ENCODE data around the gene RUNX2.

RUNX2 gene

DNA sequence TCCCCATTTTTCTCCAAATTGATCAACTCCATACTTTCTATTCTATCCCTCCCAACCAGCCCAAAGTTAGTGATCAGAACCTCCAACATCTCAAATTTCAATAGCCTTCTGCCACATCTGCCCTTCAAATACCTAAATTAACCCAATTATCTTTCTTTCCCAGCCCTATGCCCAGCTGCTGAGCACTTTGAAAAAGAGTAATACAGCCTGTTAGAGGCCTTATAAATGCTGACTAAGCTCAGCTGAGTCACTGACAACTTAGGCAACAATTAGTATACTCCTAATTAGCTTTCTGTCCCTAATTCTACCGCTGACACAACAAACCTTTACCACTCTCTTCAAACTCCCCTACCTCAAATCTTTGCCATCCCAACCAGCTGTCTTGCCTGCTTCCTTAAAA lies 23.5 kb downstream of the RUNX2 start:
- Histone ChIP-seq H3K4me3 (ENCODE audit: low read length) (no peak overlapping the region), H3K27me3 (ENCODE audit: insufficient read depth, low read length) (no peaks in the 10 kb centered on the region), H3K27ac (ENCODE audit: low read depth, low read length) (no peak overlapping the region), H3K9ac (ENCODE audit: low read depth, low read length) (no peak overlapping the region), H3K9me3 (ENCODE audit: insufficient read depth, low read depth, low read length) (no peaks in the 10 kb centered on the region), H3K4me1 (ENCODE audit: insufficient read depth, low read length) (peaks cover 10% of the 10 kb centered on the region; the same call in 1 of the 2 replicates), H3K36me3 (ENCODE audit: insufficient read depth, low read length) (no peaks in the 10 kb centered on the region)
- WGBS = 92% methylated on average over 1 of the region's 1 CpG

GRCh38 chr6:45353654-45354053 lies 25.5 kb downstream of the RUNX2 start:
- peaks cover 10% of the 10 kb centered on the region; the same call in 1 of the 2 replicates for H3K4me1 ChIP-seq (ENCODE audit: insufficient read depth, low read length)
- H3K4me3 ChIP-seq (ENCODE audit: low read length) = no peak overlapping the region
- no peaks in the 10 kb centered on the region for H3K27me3 ChIP-seq (ENCODE audit: insufficient read depth, low read length)
- H3K27ac ChIP-seq (ENCODE audit: low read depth, low read length) = no peak overlapping the region
- no peaks in the 10 kb centered on the region for H3K9me3 ChIP-seq (ENCODE audit: insufficient read depth, low read depth, low read length)
- H3K36me3 ChIP-seq (ENCODE audit: insufficient read depth, low read length) = peaks cover 6% of the 10 kb centered on the region; the same call in 1 of the 2 replicates
- WGBS = no CpG with 5 or more reads among the region's 2 CpGs
- no peak overlapping the region for H3K9ac ChIP-seq (ENCODE audit: low read depth, low read length)

GRCh38 chr6:45364466-45364865 lies 36.3 kb downstream of the RUNX2 start:
- Histone ChIP-seq H3K4me3 (ENCODE audit: low read length) (no peak overlapping the region), H3K4me1 (ENCODE audit: insufficient read depth, low read length) (no peaks in the 10 kb centered on the region; the same call in 1 of the 2 replicates), H3K27ac (ENCODE audit: low read depth, low read length) (no peak overlapping the region), H3K27me3 (ENCODE audit: insufficient read depth, low read length) (no peaks in the 10 kb centered on the region), H3K36me3 (ENCODE audit: insufficient read depth, low read length) (peaks cover 7% of the 10 kb centered on the region; the same call in 1 of the 2 replicates), H3K9ac (ENCODE audit: low read depth, low read length) (no peak overlapping the region), H3K9me3 (ENCODE audit: insufficient read depth, low read depth, low read length) (no peaks in the 10 kb centered on the region)

DNA sequence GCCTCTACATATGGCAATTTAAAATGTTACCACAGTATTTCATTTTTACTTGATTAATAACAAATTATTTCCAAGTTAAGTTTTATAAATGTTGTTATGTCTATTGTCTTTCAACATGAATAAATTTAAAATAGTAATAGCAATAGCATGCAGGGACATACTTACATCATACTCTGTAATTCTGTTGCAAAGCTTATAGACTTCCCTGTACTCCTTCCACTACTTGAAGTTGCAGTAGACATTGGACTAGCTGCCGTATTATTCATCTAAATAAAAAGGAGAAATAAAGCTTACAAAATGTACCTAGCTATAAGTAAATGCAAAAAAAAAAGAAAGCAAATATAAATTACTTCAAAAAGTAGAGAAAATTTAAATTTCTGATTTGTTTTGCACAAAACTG lies 36.9 kb downstream of the RUNX2 start:
- H3K27me3 ChIP-seq (ENCODE audit: insufficient read depth, low read length) = no peaks in the 10 kb centered on the region
- no CpG with 5 or more reads among the region's 1 CpG for WGBS
- H3K36me3 ChIP-seq (ENCODE audit: insufficient read depth, low read length) = peaks cover 6% of the 10 kb centered on the region; the same call in 1 of the 2 replicates

GRCh38 chr6:45366534-45366933 lies 38.4 kb downstream of the RUNX2 start:
- Histone ChIP-seq H3K27me3 (ENCODE audit: insufficient read depth, low read length) (no peaks in the 10 kb centered on the region), H3K27ac (ENCODE audit: low read depth, low read length) (no peak overlapping the region), H3K4me1 (ENCODE audit: insufficient read depth, low read length) (no peaks in the 10 kb centered on the region; the same call in 1 of the 2 replicates), H3K9ac (ENCODE audit: low read depth, low read length) (no peak overlapping the region), H3K9me3 (ENCODE audit: insufficient read depth, low read depth, low read length) (no peaks in the 10 kb centered on the region), H3K4me3 (ENCODE audit: low read length) (no peak overlapping the region), H3K36me3 (ENCODE audit: insufficient read depth, low read length) (no peaks in the 10 kb centered on the region)
- WGBS = 95% methylated on average over 1 of the region's 1 CpG

More for the DNA sequence above, 36.9 kb downstream of the RUNX2 start:
- no peak overlapping the region for H3K4me3 ChIP-seq (ENCODE audit: low read length)
- no peak overlapping the region for H3K9ac ChIP-seq (ENCODE audit: low read depth, low read length)
- no peaks in the 10 kb centered on the region for H3K9me3 ChIP-seq (ENCODE audit: insufficient read depth, low read depth, low read length)
- H3K27ac ChIP-seq (ENCODE audit: low read depth, low read length) = no peak overlapping the region
- no peaks in the 10 kb centered on the region; the same call in 1 of the 2 replicates for H3K4me1 ChIP-seq (ENCODE audit: insufficient read depth, low read length)

DNA sequence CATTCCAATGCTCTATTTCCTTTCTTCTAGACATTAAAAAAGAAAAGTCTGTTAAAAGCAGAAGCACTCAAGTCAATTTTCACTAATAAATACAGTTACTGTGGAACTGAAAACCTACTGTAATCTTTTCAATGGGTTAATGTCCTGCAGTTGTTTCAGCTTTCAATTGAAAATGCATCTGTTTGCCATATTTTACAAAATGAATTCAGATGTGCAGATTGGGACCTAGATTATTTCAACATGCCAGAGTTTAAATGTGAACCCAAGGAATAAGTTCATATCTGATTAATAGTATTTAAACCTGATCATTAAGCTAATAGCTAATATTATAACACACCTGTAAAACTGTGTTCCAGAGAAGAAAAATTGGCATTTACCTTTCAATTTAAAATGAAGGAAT lies 39.9 kb downstream of the RUNX2 start:
- H3K9me3 ChIP-seq (ENCODE audit: insufficient read depth, low read depth, low read length) = no peaks in the 10 kb centered on the region
- H3K4me1 ChIP-seq (ENCODE audit: insufficient read depth, low read length) = no peaks in the 10 kb centered on the region; the same call in 1 of the 2 replicates
- H3K36me3 ChIP-seq (ENCODE audit: insufficient read depth, low read length) = no peaks in the 10 kb centered on the region
- H3K27ac ChIP-seq (ENCODE audit: low read depth, low read length) = no peak overlapping the region
- H3K4me3 ChIP-seq (ENCODE audit: low read length) = no peak overlapping the region
- H3K9ac ChIP-seq (ENCODE audit: low read depth, low read length) = no peak overlapping the region
- H3K27me3 ChIP-seq (ENCODE audit: insufficient read depth, low read length) = no peaks in the 10 kb centered on the region

- Histone ChIP-seq H3K36me3 (ENCODE audit: insufficient read depth, low read length) (no peaks in the 10 kb centered on the region), H3K4me3 (ENCODE audit: low read length) (no peak overlapping the region), H3K9me3 (ENCODE audit: insufficient read depth, low read depth, low read length) (no peaks in the 10 kb centered on the region), H3K9ac (ENCODE audit: low read depth, low read length) (no peak overlapping the region), H3K4me1 (ENCODE audit: insufficient read depth, low read length) (no peaks in the 10 kb centered on the region; the same call in 1 of the 2 replicates), H3K27me3 (ENCODE audit: insufficient read depth, low read length) (no peaks in the 10 kb centered on the region), H3K27ac (ENCODE audit: low read depth, low read length) (no peak overlapping the region)
- 95% methylated on average over 1 of the region's 1 CpG for WGBS
Measured at GRCh38 chr6:45369870-45370269, 41.7 kb downstream of the RUNX2 start.

- Histone ChIP-seq H3K9me3 (ENCODE audit: insufficient read depth, low read depth, low read length) (no peaks in the 10 kb centered on the region), H3K9ac (ENCODE audit: low read depth, low read length) (no peak overlapping the region), H3K36me3 (ENCODE audit: insufficient read depth, low read length) (no peaks in the 10 kb centered on the region), H3K4me3 (ENCODE audit: low read length) (no peak overlapping the region), H3K27ac (ENCODE audit: low read depth, low read length) (no peak overlapping the region), H3K27me3 (ENCODE audit: insufficient read depth, low read length) (no peaks in the 10 kb centered on the region), H3K4me1 (ENCODE audit: insufficient read depth, low read length) (peaks cover 11% of the 10 kb centered on the region; the same call in 1 of the 2 replicates)
- 91% methylated on average over 2 of the region's 3 CpGs for WGBS
Measured at GRCh38 chr6:45371924-45372573, 43.9 kb downstream of the RUNX2 start.

DNA sequence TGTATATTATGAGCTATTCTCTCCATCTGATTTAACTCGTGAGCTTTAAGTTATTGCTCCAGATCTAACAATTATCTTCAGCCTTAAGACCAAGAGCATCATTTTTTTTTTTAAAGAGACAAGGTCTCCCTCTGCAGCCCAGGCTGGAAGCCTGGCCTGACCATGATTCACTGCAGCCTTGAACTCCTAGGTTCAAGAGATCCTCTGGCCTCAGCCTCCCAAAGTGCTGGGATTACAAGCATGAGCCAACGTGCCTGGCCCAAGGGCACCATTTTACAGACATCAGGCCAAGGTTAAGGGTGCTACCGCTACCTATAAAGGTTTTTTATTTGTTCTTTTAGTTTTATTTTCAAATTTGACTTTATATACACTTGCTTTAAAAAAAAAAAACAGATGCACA lies 47.3 kb downstream of the RUNX2 start:
- Histone ChIP-seq H3K4me3 (ENCODE audit: low read length) (no peak overlapping the region), H3K4me1 (ENCODE audit: insufficient read depth, low read length) (peaks cover 17% of the 10 kb centered on the region), H3K36me3 (ENCODE audit: insufficient read depth, low read length) (no peaks in the 10 kb centered on the region), H3K9ac (ENCODE audit: low read depth, low read length) (no peak overlapping the region), H3K27me3 (ENCODE audit: insufficient read depth, low read length) (no peaks in the 10 kb centered on the region), H3K27ac (ENCODE audit: low read depth, low read length) (no peak overlapping the region), H3K9me3 (ENCODE audit: insufficient read depth, low read depth, low read length) (no peaks in the 10 kb centered on the region)
- WGBS = 88% methylated on average over 2 of the region's 3 CpGs

- no peaks in the 10 kb centered on the region for H3K36me3 ChIP-seq (ENCODE audit: insufficient read depth, low read length)
- peaks cover 17% of the 10 kb centered on the region for H3K4me1 ChIP-seq (ENCODE audit: insufficient read depth, low read length)
- H3K9me3 ChIP-seq (ENCODE audit: insufficient read depth, low read depth, low read length) = no peaks in the 10 kb centered on the region
- peak overlapping the region; percentile 95 for H3K4me3 ChIP-seq (ENCODE audit: low read length)
- H3K27me3 ChIP-seq (ENCODE audit: insufficient read depth, low read length) = no peaks in the 10 kb centered on the region
- H3K9ac ChIP-seq (ENCODE audit: low read depth, low read length) = peak overlapping the region; percentile 89
- no peak overlapping the region for H3K27ac ChIP-seq (ENCODE audit: low read depth, low read length)
- WGBS = 37% methylated on average over 10 of the region's 11 CpGs
Measured at GRCh38 chr6:45376310-45377042, 48.3 kb downstream of the RUNX2 start.

GRCh38 chr6:45377043-45377553 lies 49.0 kb downstream of the RUNX2 start:
- WGBS = under 1% methylated on average over 21 of the region's 21 CpGs
- no peaks in the 10 kb centered on the region for H3K27me3 ChIP-seq (ENCODE audit: insufficient read depth, low read length)
- peak overlapping the region; percentile 95 for H3K4me3 ChIP-seq (ENCODE audit: low read length)
- peak overlapping the region; percentile 89 for H3K9ac ChIP-seq (ENCODE audit: low read depth, low read length)
- peak overlapping the region; percentile 92 for H3K27ac ChIP-seq (ENCODE audit: low read depth, low read length)
- no peaks in the 10 kb centered on the region for H3K36me3 ChIP-seq (ENCODE audit: insufficient read depth, low read length)
- no peaks in the 10 kb centered on the region for H3K9me3 ChIP-seq (ENCODE audit: insufficient read depth, low read depth, low read length)
- H3K4me1 ChIP-seq (ENCODE audit: insufficient read depth, low read length) = peaks cover 17% of the 10 kb centered on the region

Measured in HUES64 (cell line).